HEK293T (cell line): ENCODE data around the gene KCNQ1.

ENCODE experiments used
- CTCF ChIA-PET: fragments of 350-600 bp; formaldehyde crosslinking; extraction: SDS; loops from one replicate; lab custom pipeline; 2021; ENCODE audit warnings: antibody characterized with exemption, inconsistent platforms; lab: Yijun Ruan, JAX
- POLR2A ChIA-PET: fragments of 350-600 bp; formaldehyde crosslinking; extraction: SDS; loops from one replicate; lab custom pipeline; 2020; ENCODE audit warnings: antibody characterized with exemption, inconsistent platforms; lab: Yijun Ruan, JAX
- DNase-seq: peaks from one replicate; pipeline ENCODE4 v3.0.0; 2012; ENCODE audit warnings: mixed read lengths; ENCODE audit errors: extremely low spot score
- ARNT ChIP-seq: fragments of 450-650 bp; IDR thresholded peaks from 2 replicates; pipeline ENCODE4 v1.6.1; 2017; ENCODE audit warnings: mild to moderate bottlenecking
- BHLHE40 ChIP-seq: fragments of 450-650 bp; IDR thresholded peaks from 2 replicates; pipeline ENCODE4 v1.6.1; 2016; ENCODE audit warnings: mild to moderate bottlenecking, moderate library complexity, borderline replicate concordance
- CTBP1 ChIP-seq: fragments of 450-650 bp; IDR thresholded peaks from 2 replicates; pipeline ENCODE4 v1.6.1; 2016; ENCODE audit warnings: borderline replicate concordance
- ELF4 ChIP-seq: fragments of 450-650 bp; IDR thresholded peaks from 2 replicates; pipeline ENCODE4 v1.6.1; 2017; ENCODE audit warnings: antibody characterized with exemption
- FOXA1 ChIP-seq: fragments of 450-650 bp; IDR thresholded peaks from 2 replicates; pipeline ENCODE4 v1.6.1; 2016; ENCODE audit warnings: mild to moderate bottlenecking
- FOXK2 ChIP-seq: fragments of 450-650 bp; IDR thresholded peaks from 2 replicates; pipeline ENCODE4 v1.6.1; 2016; ENCODE audit warnings: mild to moderate bottlenecking
- FOXM1 ChIP-seq: fragments of 450-650 bp; IDR thresholded peaks from 2 replicates; pipeline ENCODE4 v1.6.1; 2017; ENCODE audit warnings: mild to moderate bottlenecking, borderline replicate concordance
- HDGF ChIP-seq: fragments of 450-650 bp; IDR thresholded peaks from 2 replicates; pipeline ENCODE4 v1.6.1; 2017; ENCODE audit warnings: antibody characterized with exemption, borderline replicate concordance
- L3MBTL2 ChIP-seq: fragments of 450-650 bp; conservative IDR thresholded peaks from 2 replicates; pipeline ENCODE4 v1.6.1; 2016; ENCODE audit warnings: mild to moderate bottlenecking
- LEF1 ChIP-seq: fragments of 450-650 bp; IDR thresholded peaks from 2 replicates; pipeline ENCODE4 v1.6.1; 2017; ENCODE audit warnings: mild to moderate bottlenecking, borderline replicate concordance
- NFRKB ChIP-seq: fragments of 450-650 bp; IDR thresholded peaks from 2 replicates; pipeline ENCODE4 v1.6.1; 2016; ENCODE audit warnings: mild to moderate bottlenecking, moderate library complexity
- SP1 ChIP-seq: fragments of 450-650 bp; IDR thresholded peaks from 2 replicates; pipeline ENCODE4 v1.6.1; 2017
- SUZ12 ChIP-seq: fragments of 450-650 bp; IDR thresholded peaks from 2 replicates; pipeline ENCODE4 v1.6.1; 2016; ENCODE audit warnings: mild to moderate bottlenecking
- TARDBP ChIP-seq: fragments of 450-650 bp; IDR thresholded peaks from 2 replicates; pipeline ENCODE4 v1.6.1; 2016
- ZNF384 ChIP-seq: fragments of 450-650 bp; IDR thresholded peaks from 2 replicates; pipeline ENCODE4 v1.6.1; 2016
- TF ChIP-seq, protein P1 (sequence below): fragments of 450-650 bp; IDR thresholded peaks from 2 replicates; pipeline ENCODE4 v1.6.1; 2016

The KCNQ1 gene

DNA sequence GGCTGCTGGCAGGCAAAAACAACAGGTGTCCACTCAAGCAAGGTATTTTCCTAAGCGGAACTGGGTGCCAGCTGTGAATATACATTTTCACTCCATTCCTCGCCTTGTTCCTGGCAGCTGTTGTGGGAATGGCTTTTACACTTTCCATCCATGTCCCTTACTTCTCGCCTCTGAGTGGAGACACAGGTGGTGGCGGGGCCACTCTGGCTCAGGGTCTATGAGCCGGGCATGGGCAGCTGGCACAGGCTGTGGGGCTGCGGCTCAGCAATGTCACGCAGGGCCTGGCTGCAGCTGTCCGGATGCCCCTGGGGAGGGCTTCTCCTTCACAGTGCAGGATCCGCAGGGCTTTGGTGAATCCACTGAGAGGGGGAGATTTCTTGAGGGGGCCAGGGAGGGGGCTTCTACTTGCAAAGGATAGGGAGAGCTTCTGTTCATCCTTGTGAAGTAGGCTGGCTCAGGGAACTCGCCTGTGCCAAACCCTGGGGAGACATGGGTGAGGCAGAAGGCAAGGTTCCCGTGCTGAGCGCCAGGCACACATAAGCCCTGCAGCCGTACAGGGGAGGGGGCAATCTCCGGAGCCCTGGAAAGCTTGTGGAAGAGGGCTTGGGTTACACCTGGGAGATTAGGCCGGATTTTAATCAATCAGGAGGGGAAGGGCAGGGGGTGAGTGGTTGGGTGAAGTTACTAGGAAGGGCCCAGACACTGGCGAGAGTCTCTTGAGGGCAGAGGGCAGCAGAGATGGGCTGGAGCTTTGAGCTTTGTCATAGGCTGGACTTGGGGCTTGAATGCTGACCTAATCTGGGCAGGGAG, 209.3 kb downstream of the KCNQ1 start:
- ChIA-PET CTCF (interaction anchor here (0.6 kb wide), 1 partner anchor 146 kb away, joined by 5 read pairs; no protein-coding TSS in a partner anchor), POLR2A (no interaction called here)
- peak; percentile 6 for DNase-seq
- TF ChIP-seq, protein P1, sequence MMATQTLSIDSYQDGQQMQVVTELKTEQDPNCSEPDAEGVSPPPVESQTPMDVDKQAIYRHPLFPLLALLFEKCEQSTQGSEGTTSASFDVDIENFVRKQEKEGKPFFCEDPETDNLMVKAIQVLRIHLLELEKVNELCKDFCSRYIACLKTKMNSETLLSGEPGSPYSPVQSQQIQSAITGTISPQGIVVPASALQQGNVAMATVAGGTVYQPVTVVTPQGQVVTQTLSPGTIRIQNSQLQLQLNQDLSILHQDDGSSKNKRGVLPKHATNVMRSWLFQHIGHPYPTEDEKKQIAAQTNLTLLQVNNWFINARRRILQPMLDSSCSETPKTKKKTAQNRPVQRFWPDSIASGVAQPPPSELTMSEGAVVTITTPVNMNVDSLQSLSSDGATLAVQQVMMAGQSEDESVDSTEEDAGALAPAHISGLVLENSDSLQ, result no peak
- TF ChIP-seq FOXM1 (no peak), HDGF (no peak), ELF4 (no peak), FOXA1 (no peak), L3MBTL2 (no peak), SUZ12 (no peak), FOXK2 (no peak), CTBP1 (no peak), TARDBP (no peak), ARNT (no peak), ZNF384 (no peak), BHLHE40 (no peak), SP1 (no peak), NFRKB (no peak)

DNA sequence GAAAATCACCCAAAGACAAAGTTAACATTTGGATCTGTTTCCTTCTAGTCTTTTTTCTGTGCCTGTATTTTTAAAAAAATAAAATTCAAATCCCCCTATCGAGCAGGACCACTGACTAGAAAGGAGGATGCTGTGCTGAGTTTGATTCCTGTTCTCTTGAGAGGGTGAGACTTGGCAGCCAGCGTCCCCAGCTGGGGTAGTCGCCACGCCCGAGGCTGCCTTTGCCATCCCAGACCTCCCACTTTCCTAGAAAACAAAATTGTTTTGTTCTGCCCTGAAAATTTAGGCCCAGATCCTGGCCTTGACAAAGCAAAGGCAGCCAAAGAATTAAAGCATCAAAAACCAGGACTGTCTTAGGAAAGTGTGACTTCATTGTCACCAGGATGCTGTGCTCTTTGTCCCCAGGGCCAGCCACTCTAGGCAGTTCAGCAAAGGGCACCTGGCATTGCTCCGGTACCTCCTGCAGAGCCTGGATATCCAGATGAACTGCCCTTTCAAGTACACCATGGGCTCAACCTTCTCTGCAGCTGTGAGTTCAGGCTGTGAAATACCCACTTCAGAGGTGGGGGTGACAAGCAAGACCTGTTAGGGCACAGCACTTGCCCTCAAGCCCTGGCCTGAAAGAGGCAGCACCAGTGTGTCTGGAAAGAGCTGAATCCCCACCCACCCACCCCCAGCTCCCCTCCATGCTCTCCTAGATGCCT, 210.4 kb downstream of the KCNQ1 start:
- TF ChIP-seq ARNT (no peak), L3MBTL2 (no peak), FOXA1 (no peak), SP1 (no peak), HDGF (no peak), BHLHE40 (no peak), ZNF384 (no peak), NFRKB (no peak), LEF1 (no peak), FOXM1 (no peak), FOXK2 (no peak), ELF4 (no peak), TARDBP (no peak), SUZ12 (no peak), CTBP1 (no peak)
- TF ChIP-seq, protein P1, result no peak
- ChIA-PET POLR2A (no interaction called here), CTCF (no interaction called here)
- peak; percentile 3 for DNase-seq

DNA sequence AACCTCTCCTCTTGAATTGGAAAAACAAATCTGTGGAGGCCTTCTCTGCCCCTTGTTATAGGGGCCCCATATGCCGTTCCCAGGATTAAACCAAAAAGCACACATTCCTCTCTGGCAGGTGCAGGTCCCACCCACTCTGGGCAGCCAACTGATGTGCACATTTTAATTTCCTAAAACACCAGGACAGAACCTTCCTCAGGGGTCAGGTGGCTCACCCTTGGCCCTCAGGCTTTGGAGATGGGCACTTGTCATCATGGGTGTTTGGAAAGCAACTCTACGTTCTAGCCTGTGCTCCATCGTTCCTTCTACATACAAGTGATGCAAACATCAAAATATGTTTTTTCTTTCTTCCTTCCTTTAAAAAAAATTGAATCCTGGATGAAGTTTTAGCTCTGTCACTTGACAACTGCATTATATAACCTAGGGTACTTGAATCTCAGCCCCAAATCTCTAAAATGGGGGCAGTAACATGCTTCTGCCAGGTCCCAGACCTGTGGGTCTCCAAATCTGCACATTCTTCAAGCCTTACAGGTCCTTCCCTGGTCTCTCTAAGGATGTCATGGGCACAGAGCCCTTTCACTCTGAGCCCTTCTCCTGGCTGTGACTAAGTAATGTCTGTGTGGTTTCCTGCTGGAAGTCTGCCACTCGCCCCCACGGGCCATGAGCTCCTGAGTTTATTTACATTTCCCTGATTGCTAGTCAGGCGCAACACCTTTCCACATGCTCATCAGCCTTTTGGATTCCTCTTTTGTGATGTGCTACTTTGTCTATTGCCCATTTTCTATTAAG, 211.2 kb downstream of the KCNQ1 start:
- ChIA-PET CTCF (no interaction called here), POLR2A (no interaction called here)
- TF ChIP-seq NFRKB (no peak), FOXA1 (no peak), ZNF384 (no peak), TARDBP (no peak), FOXK2 (no peak), SUZ12 (no peak), ELF4 (no peak), CTBP1 (no peak), HDGF (no peak), FOXM1 (no peak), LEF1 (no peak), ARNT (no peak), L3MBTL2 (no peak), BHLHE40 (no peak), SP1 (no peak)
- TF ChIP-seq, protein P1, result no peak
- DNase-seq, result peak; percentile 2

DNA sequence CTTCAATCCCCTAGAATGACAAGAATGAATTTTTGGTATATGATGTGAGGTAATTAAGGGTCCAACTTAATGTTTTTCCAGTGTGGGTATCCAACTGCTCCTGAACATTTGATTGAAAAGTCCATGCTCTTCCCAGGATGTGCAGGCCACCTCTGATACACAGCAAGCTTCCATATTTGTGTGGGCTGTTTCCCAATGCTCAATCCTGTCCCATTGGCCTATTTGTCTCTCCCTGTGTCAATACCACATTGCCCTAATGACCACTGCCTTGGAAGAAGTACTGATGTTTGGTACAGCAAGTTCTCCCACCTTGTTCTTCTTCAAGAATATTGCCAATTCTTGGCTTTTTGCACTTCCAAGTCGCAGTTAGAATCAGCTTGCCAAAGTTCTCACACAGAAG, 212.1 kb downstream of the KCNQ1 start:
- ChIA-PET POLR2A (no interaction called here), CTCF (no interaction called here)
- DNase-seq, result no peak
- no peak for TF ChIP-seq ZNF384
- TF ChIP-seq FOXA1, result no peak
- TF ChIP-seq LEF1, result no peak
- TF ChIP-seq FOXK2, result no peak
- TF ChIP-seq SUZ12, result no peak

DNA sequence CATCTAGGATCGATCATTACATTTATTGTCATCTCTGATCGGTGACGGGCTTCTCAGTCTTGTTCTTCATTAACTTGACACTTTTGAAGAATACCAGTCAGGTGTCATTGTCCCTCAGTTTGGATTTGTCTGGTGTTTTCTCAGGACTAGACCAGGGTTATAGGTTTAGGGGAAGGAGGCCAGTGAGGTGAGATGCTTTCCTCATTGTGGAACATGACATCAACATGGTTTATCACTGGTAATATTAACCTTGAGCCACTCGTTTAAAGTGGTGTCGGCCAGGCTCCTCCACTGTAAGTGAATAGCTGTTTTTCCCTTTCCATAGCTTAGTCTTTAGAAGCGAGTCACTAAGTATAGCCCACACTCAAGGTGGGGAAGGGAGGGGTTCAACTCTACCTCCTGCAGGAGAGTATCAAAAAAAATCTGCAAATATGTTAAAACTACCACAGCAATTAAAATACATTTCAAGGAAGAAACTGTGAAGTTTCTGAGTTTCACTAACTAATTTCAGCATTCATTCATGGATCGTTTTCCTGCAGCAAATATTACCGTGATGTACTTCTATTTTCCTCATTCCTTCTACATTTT, 213.0 kb downstream of the KCNQ1 start:
- ChIA-PET POLR2A (no interaction called here), CTCF (no interaction called here)
- no peak for TF ChIP-seq ELF4
- no peak for TF ChIP-seq FOXM1
- no peak for TF ChIP-seq LEF1
- TF ChIP-seq FOXK2, result no peak
- no peak for TF ChIP-seq ZNF384
- TF ChIP-seq HDGF, result no peak
- no peak for TF ChIP-seq SUZ12
- no peak for TF ChIP-seq FOXA1
- TF ChIP-seq, protein P1, result no peak
- no peak for TF ChIP-seq SP1
- TF ChIP-seq NFRKB, result no peak
- TF ChIP-seq BHLHE40, result no peak
- TF ChIP-seq TARDBP, result no peak
- no peak for TF ChIP-seq ARNT
- TF ChIP-seq L3MBTL2, result no peak
- no peak for TF ChIP-seq CTBP1
- no peak for DNase-seq
